Mesodermal cell (in vitro differentiated cells): ENCODE data around the gene ITCH.
"Not testable (repeated sequence)": the region's sequence is repeated elsewhere in the genome, so short reads cannot be mapped to it uniquely, and the experiment has no call there.

Source experiments
- H3K27ac ChIP-seq: 2 replicates; pipeline ENCODE4 v1.7.0; 2013; ENCODE audit warnings: mild to moderate bottlenecking, low read depth, low read length, moderate library complexity; ENCODE audit not compliant: severe bottlenecking
- H3K36me3 ChIP-seq: 2 replicates; pipeline ENCODE4 v1.7.1; 2013; ENCODE audit warnings: mild to moderate bottlenecking, low read length, moderate library complexity; ENCODE audit not compliant: control insufficient read depth, insufficient read depth
- H3K4me1 ChIP-seq: one replicate; pipeline ENCODE4 v1.7.1; 2013; ENCODE audit warnings: mild to moderate bottlenecking, low read length; ENCODE audit not compliant: insufficient read depth, control insufficient read depth, poor library complexity, severe bottlenecking
- H3K4me3 ChIP-seq: 2 replicates; pipeline ENCODE4 v1.7.0; 2013; ENCODE audit warnings: low read length, control low read depth, mild to moderate bottlenecking; ENCODE audit not compliant: insufficient read depth, poor library complexity, severe bottlenecking; ENCODE audit errors: extremely low read depth
- H3K9me3 ChIP-seq: 2 replicates; pipeline ENCODE4 v1.7.1; 2013; ENCODE audit warnings: mild to moderate bottlenecking, low read length, moderate library complexity; ENCODE audit not compliant: control insufficient read depth
- WGBS, 2 experiments: methylation state at CpG; one replicate each; pipeline ENCODE4 v1.1.5; 2013; ENCODE audit warnings: missing lambda C conversion rate in 2 of 2; ENCODE audit not compliant: insufficient coverage in 2 of 2; 5-methylcytosine and 5-hydroxymethylcytosine counted together

The ITCH gene

GRCh38 chr20:34330861-34331544 lies 32.1 kb upstream of the ITCH start:
- H3K4me3 ChIP-seq, H3K4me1 ChIP-seq, H3K27ac ChIP-seq, H3K9me3 ChIP-seq, H3K36me3 ChIP-seq: not testable (repeated sequence)
- 92 to 100% methylated on average over 3 to 7 of the region's 15 CpGs for WGBS, 2 experiments

- Histone ChIP-seq H3K36me3 (no peaks in the 10 kb centered on the region), H3K4me1 (no peaks in the 10 kb centered on the region), H3K4me3 (no peak overlapping the region), H3K9me3 (no peaks in the 10 kb centered on the region), H3K27ac (no peak overlapping the region)
- 89 to 95% methylated on average over 6 of the region's 7 CpGs for WGBS, 2 experiments
Measured at GRCh38 chr20:34331838-34332237, 31.2 kb upstream of the ITCH start.

GRCh38 chr20:34332262-34332920 lies 30.7 kb upstream of the ITCH start:
- no peaks in the 10 kb centered on the region for H3K4me1 ChIP-seq
- H3K9me3 ChIP-seq: no peaks in the 10 kb centered on the region
- WGBS, 2 experiments: 94 to 97% methylated on average over 12 to 19 of the region's 19 CpGs
- H3K4me3 ChIP-seq: no peak overlapping the region
- no peak overlapping the region for H3K27ac ChIP-seq
- no peaks in the 10 kb centered on the region for H3K36me3 ChIP-seq

GRCh38 chr20:34333786-34334185 lies 29.3 kb upstream of the ITCH start:
- WGBS, 2 experiments: 74 to 100% methylated on average over 1 to 3 of the region's 4 CpGs
- Histone ChIP-seq H3K4me1 (no peaks in the 10 kb centered on the region), H3K27ac (no peak overlapping the region), H3K9me3 (no peaks in the 10 kb centered on the region), H3K36me3 (no peaks in the 10 kb centered on the region), H3K4me3 (no peak overlapping the region)

- no peaks in the 10 kb centered on the region for H3K9me3 ChIP-seq
- no peak overlapping the region for H3K4me3 ChIP-seq
- no peaks in the 10 kb centered on the region for H3K36me3 ChIP-seq
- no peak overlapping the region for H3K27ac ChIP-seq
- WGBS, 2 experiments: 82 to 94% methylated on average over 3 to 5 of the region's 5 CpGs
- no peaks in the 10 kb centered on the region for H3K4me1 ChIP-seq
Measured at GRCh38 chr20:34334654-34335407, 28.2 kb upstream of the ITCH start.

GRCh38 chr20:34337544-34337943 lies 25.5 kb upstream of the ITCH start:
- no peak overlapping the region for H3K4me3 ChIP-seq
- no peak overlapping the region for H3K27ac ChIP-seq
- no peaks in the 10 kb centered on the region for H3K9me3 ChIP-seq
- peaks cover 4% of the 10 kb centered on the region for H3K4me1 ChIP-seq
- H3K36me3 ChIP-seq: no peaks in the 10 kb centered on the region
- WGBS, 2 experiments: 83 to 100% methylated on average over 1 of the region's 1 CpG

- Histone ChIP-seq H3K4me1 (peaks cover 4% of the 10 kb centered on the region), H3K36me3 (no peaks in the 10 kb centered on the region), H3K9me3 (no peaks in the 10 kb centered on the region), H3K4me3 (no peak overlapping the region), H3K27ac (no peak overlapping the region)
- WGBS, 2 experiments: 91 to 95% methylated on average over 11 to 12 of the region's 15 CpGs
Measured at GRCh38 chr20:34337982-34338726, 24.9 kb upstream of the ITCH start.

- WGBS, 2 experiments: 85 to 98% methylated on average over 7 of the region's 10 CpGs
- not testable (repeated sequence) for H3K36me3 ChIP-seq, H3K27ac ChIP-seq, H3K4me1 ChIP-seq, H3K4me3 ChIP-seq, H3K9me3 ChIP-seq
Measured at GRCh38 chr20:34340726-34341125, 22.3 kb upstream of the ITCH start.

- not testable (repeated sequence) for H3K4me1 ChIP-seq, H3K36me3 ChIP-seq, H3K27ac ChIP-seq, H3K4me3 ChIP-seq, H3K9me3 ChIP-seq
- WGBS, 2 experiments: 93 to 98% methylated on average over 6 to 9 of the region's 9 CpGs
Measured at GRCh38 chr20:34341199-34341598, 21.9 kb upstream of the ITCH start.

GRCh38 chr20:34343458-34344211 lies 19.4 kb upstream of the ITCH start:
- H3K36me3 ChIP-seq: no peaks in the 10 kb centered on the region
- H3K4me1 ChIP-seq: peaks cover 4% of the 10 kb centered on the region
- no peaks in the 10 kb centered on the region for H3K9me3 ChIP-seq
- H3K27ac ChIP-seq: no peak overlapping the region
- WGBS, 2 experiments: 80 to 86% methylated on average over 8 to 9 of the region's 10 CpGs
- no peak overlapping the region for H3K4me3 ChIP-seq
